A549 (cell line): ENCODE measurements around the gene ATP6V1A.

ENCODE experiments used
- CHD2 ChIP-seq: fragments of 150-350 bp; IDR thresholded peaks from 2 replicates; pipeline ENCODE4 v1.6.1; 2014; ENCODE audit warnings: low read length; ENCODE audit not compliant: partially characterized antibody
- CTCF ChIP-seq: fragments of >200 bp; sonication (Bioruptor Twin); formaldehyde crosslinking; IDR thresholded peaks from 3 replicates; pipeline ENCODE4 v1.5.1; 2016
- HMGXB4 ChIP-seq: fragments of 250-450 bp; sonication (Bioruptor Pico); IDR thresholded peaks from 2 replicates; pipeline ENCODE4 v1.5.0; 2021; ENCODE audit warnings: mild to moderate bottlenecking, moderate library complexity, borderline replicate concordance
- MAX ChIP-seq: IDR thresholded peaks from 2 replicates; pipeline ENCODE4 v1.6.1; 2012
- MAZ ChIP-seq: fragments of 150-350 bp; IDR thresholded peaks from 2 replicates; pipeline ENCODE4 v1.6.1; 2014; ENCODE audit warnings: antibody characterized with exemption, low read depth, low read length, borderline replicate concordance
- POLR2A ChIP-seq: IDR thresholded peaks from 2 replicates; pipeline ENCODE4 v1.6.1; 2012; ENCODE audit warnings: mild to moderate bottlenecking, low read length

- no peak for TF ChIP-seq MAX
- no peak for TF ChIP-seq CTCF
- TF ChIP-seq POLR2A: no peak
- no peak for TF ChIP-seq CHD2
- no peak for TF ChIP-seq MAZ
- TF ChIP-seq HMGXB4 (CRISPR knock-in tag): no peak
These were observed 25.2 kb upstream of the ATP6V1A start for GRCh38 chr3:113721636-113722035.
